GM10266 (cell line): ENCODE data around the gene CALU.

Experiments used
- DNase-seq: peaks from one replicate; pipeline ENCODE4 v3.0.0; 2012; ENCODE audit errors: extremely low spot score
- TF ChIP-seq, protein P1 (sequence below): IDR thresholded peaks from 2 replicates; pipeline ENCODE4 v1.5.1; 2012; ENCODE audit warnings: mild to moderate bottlenecking, low read depth; ENCODE audit not compliant: control insufficient read depth, insufficient read depth; ENCODE audit errors: missing control alignments

CALU gene

DNA sequence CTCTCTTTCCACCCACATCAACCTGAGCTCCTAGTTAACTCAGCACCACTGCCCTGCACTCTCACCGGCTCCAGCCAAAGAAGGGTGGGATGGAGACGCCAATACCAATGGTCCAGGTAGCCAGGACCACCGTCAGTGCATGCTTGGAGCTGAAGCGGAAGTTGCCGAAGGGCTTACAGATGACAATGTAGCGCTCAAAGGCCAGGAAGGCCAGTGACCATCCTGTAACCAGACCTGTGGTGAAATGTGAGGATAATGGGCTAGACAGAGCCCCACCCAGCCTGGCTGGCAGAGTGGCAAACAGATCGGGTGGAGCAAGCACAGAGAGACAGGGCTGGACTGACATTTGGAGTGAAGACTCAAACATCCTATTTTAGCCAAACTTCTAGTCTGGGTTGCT, 35.8 kb downstream of the CALU start:
- no peak for DNase-seq
- TF ChIP-seq, protein P1, sequence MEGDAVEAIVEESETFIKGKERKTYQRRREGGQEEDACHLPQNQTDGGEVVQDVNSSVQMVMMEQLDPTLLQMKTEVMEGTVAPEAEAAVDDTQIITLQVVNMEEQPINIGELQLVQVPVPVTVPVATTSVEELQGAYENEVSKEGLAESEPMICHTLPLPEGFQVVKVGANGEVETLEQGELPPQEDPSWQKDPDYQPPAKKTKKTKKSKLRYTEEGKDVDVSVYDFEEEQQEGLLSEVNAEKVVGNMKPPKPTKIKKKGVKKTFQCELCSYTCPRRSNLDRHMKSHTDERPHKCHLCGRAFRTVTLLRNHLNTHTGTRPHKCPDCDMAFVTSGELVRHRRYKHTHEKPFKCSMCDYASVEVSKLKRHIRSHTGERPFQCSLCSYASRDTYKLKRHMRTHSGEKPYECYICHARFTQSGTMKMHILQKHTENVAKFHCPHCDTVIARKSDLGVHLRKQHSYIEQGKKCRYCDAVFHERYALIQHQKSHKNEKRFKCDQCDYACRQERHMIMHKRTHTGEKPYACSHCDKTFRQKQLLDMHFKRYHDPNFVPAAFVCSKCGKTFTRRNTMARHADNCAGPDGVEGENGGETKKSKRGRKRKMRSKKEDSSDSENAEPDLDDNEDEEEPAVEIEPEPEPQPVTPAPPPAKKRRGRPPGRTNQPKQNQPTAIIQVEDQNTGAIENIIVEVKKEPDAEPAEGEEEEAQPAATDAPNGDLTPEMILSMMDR, result no peak

DNA sequence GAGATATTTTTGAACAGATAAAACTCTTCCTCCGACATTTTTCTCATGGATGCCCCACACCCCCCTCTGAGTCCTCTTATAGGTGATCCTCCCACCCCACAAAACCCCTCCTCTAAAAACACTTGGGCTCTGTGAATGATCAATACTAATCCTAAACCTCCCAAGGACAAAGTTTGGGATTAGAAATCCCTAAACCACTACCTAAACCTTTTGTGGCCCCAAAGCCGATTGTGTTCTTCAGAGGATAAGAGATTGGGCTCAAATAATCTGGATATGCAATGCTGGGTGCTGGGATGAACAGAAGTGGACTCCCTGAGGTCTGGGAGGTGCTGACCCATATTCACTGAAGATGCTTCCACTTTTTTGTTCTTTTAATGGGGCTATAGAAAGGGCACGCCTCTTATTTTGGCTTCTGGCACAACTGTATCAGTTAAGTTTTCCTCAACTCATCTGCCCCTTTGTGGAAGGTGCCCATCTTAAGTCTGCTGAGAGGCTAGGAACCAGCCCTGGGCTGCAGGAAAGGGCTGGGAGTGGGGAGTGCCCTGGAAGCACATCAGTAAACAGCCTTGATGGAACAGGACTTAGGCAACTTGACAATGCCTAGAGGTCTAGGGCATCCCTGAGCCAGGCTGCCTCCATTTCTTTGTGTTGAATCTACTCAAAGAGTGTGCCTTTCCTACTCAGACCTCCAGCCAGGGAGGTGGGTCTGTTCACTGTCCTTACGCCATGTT, 36.8 kb downstream of the CALU start, which contains the start of gene OPN1SW:
OPN1SW (minus strand) TSS at position 51 of the 731 bp plus-strand sequence; CDS start at position 38, 13 bp downstream.
- TF ChIP-seq, protein P1, result no peak
- DNase-seq, result no peak

DNA sequence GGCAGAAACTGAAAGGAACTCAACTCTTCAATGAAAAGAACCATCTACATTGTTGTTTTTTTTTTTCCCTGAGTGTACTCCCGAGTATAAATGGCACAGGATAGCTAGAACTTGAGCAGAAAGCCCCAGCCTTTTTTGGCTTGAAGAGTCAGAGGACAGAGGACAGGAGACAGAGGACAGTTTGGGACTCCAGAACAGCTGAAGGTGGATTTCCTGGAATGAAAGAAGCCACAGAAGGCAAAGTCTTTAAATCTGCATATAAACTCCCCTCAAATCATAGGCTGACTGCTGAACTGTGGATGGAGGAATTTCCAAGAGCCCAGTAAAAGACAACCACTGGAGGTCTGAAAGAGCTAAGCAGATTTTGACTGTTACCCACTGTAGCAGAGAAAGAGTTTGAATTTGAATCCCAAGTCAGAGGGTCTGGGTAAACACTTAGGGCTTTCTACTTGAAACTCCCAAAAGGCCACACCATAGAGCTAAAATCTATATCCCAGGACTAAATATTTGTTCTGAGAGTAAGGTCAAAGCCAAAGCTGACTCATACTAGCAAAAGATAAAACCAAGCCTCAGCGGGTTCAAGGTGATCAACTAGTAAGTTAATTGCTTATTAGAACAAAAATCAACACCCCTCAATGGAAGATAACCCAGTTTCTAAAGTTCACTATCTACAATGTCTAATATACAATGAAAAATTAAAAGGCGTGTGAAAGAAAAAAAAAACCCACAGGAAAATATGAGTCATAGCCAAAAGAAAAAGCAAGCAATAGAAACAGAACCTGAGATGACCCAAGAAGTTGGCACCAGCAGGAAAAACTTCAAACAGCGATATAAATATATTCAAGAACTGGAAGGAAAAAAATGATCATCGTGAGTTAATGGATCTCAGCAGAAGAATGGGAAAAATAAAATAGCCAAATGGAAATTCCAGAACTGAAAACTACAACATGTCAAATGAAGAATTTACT, 38.3 kb downstream of the CALU start:
- DNase-seq, result no peak
- TF ChIP-seq, protein P1, result no peak

DNA sequence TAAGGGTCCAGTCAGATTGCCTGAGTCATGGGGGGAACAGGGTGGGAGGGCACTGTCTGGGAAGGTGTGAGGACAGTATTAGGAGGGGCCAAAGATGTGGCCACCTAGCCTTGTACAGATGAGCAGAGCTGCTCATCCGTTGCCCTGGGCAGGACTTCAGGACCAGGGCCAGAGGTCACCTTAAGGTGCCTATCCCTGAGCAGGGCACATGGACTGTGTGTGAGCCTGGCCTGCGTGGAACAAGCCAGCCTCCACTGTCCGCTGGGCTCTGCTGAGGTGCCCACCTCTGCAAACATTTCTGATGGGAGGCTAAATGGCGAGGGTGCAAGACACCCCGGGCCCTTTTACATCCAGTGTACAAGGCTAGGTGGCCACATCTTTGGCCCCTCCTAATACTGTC, 39.8 kb downstream of the CALU start:
- TF ChIP-seq, protein P1, result no peak
- DNase-seq, result no peak

DNA sequence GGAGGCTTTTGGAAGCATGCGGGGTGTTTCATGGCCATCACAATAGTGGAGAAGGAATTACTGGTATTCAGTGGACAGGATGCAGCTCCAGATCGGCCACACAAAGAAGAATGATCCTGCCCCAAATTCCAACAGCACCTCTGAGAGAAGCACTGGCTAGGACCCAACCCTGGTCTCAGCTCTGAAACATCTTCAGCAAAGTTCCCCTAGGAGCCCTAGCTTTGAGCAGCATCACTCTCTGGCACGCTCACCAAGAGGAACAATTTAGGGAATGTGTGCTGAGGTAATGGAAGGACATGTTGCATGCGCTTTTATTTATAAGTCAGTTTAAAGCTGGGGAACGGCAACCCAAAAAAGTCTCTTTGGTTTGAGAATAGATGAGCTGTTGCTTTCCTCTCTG, 42.0 kb downstream of the CALU start:
- TF ChIP-seq, protein P1, result no peak
- no peak for DNase-seq

DNA sequence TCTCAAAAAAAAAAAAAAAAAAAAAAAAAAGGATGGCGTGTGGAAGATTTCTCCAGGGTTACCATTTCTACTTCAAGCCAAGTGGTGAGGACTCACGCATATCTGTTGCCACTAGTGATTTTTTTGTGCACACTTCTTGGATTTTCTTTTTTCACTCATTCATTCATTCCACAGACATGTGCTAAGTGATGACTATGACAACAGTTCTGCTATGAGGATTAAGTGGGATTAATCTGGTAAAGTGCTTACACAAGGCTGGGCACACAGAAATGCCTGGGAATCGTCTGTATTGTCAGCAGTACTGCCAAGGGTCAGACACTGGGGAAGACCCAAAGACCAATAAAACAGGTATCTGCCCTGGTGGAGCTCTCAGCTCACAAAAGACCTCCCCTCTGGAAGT, 42.7 kb downstream of the CALU start:
- DNase-seq, result no peak
- TF ChIP-seq, protein P1, result no peak
